HepG2 (cell line): ENCODE data around the gene WDR82. TPM values are rescaled to one million over a fixed set of nuclear protein-coding genes. Genes with fewer than 3 reads are reported as not detected.

Experiments used
- FOXO1 ChIP-seq: sonication (generic); formaldehyde crosslinking; IDR thresholded peaks from 2 replicates; pipeline ENCODE4 v1.4.0; 2020; ENCODE audit warnings: missing genetic modification reagents
- GFI1 ChIP-seq: sonication (generic); formaldehyde crosslinking; IDR thresholded peaks from 2 replicates; pipeline ENCODE4 v1.5.0; 2020; ENCODE audit warnings: missing genetic modification reagents, mild to moderate bottlenecking, borderline replicate concordance
- MXI1 ChIP-seq: IDR thresholded peaks from 3 replicates; pipeline ENCODE4 v1.6.1; 2012; ENCODE audit warnings: low read depth, low read length, inconsistent platforms, borderline replicate concordance
- TMF1 ChIP-seq: sonication (generic); formaldehyde crosslinking; IDR thresholded peaks from 2 replicates; pipeline ENCODE4 v1.8.1; 2022; ENCODE audit warnings: low read depth, missing genetic modification reagents
- ZBTB38 ChIP-seq: sonication (generic); formaldehyde crosslinking; IDR thresholded peaks from 2 replicates; pipeline ENCODE4 v1.5.1; 2020; ENCODE audit warnings: mild to moderate bottlenecking, missing genetic modification reagents
- ZNF768 ChIP-seq: sonication (generic); formaldehyde crosslinking; IDR thresholded peaks from 2 replicates; pipeline ENCODE4 v1.4.0; 2020; ENCODE audit warnings: missing genetic modification reagents
- polyA plus RNA-seq, 8 experiments: library from polyadenylated mRNA; depleted of rRNA in 3 of 8; stranded (reverse) in 7 of 8; unstranded in 1 of 8; fragments of >200 nt; fragmentation: Illumina TruSeq in 4 of 8; extraction: Trizol in 4 of 8; gene quantifications; 2 replicates each; pipeline versions ENCODE4 v1.2.1 to v1.2.3, GENCODE V29; 2011 to 2016; ENCODE audit warnings: low read depth in 4 of 8, missing spikeins in 1 of 8, mixed read lengths in 1 of 8; ENCODE audit not compliant: insufficient read depth in 1 of 8
- total RNA-seq, 5 experiments: library from RNA; depleted of rRNA; stranded (reverse); fragments of >200 nt; fragmentation: Illumina TruSeq; extraction: Trizol; gene quantifications; 2 replicates each; pipeline ENCODE4 v1.2.3, GENCODE V29; 2016; ENCODE audit warnings: low read depth in 1 of 5
- TF ChIP-seq, protein P1 (sequence below): sonication (generic); formaldehyde crosslinking; conservative IDR thresholded peaks from 2 replicates; pipeline ENCODE4 v1.8.0; 2022; ENCODE audit warnings: low read depth, missing genetic modification reagents
- TF ChIP-seq, protein P2 (sequence below): fragments of 450-650 bp; IDR thresholded peaks from 2 replicates; pipeline ENCODE4 v1.6.1; 2017; ENCODE audit warnings: mild to moderate bottlenecking
- TF ChIP-seq, protein P3 (sequence below): sonication (generic); formaldehyde crosslinking; IDR thresholded peaks from 2 replicates; pipeline ENCODE4 v1.5.0; 2020; ENCODE audit warnings: missing genetic modification reagents
- TF ChIP-seq, protein P4 (sequence below): IDR thresholded peaks from 2 replicates; pipeline ENCODE4 v1.6.1; 2018; ENCODE audit warnings: missing genetic modification reagents, mild to moderate bottlenecking, missing compliant biosample characterization
- TF ChIP-seq, protein P5 (sequence below): sonication (generic); formaldehyde crosslinking; IDR thresholded peaks from 2 replicates; pipeline ENCODE4 v1.5.0; 2020; ENCODE audit warnings: mild to moderate bottlenecking, missing genetic modification reagents, borderline replicate concordance

WDR82 gene
- total and polyA plus RNA-seq, 2 of the 13 experiments (the other 11 are each of a cell fraction or from before 2014, with no cell fraction given) = 39.1 to 59.5 TPM

DNA sequence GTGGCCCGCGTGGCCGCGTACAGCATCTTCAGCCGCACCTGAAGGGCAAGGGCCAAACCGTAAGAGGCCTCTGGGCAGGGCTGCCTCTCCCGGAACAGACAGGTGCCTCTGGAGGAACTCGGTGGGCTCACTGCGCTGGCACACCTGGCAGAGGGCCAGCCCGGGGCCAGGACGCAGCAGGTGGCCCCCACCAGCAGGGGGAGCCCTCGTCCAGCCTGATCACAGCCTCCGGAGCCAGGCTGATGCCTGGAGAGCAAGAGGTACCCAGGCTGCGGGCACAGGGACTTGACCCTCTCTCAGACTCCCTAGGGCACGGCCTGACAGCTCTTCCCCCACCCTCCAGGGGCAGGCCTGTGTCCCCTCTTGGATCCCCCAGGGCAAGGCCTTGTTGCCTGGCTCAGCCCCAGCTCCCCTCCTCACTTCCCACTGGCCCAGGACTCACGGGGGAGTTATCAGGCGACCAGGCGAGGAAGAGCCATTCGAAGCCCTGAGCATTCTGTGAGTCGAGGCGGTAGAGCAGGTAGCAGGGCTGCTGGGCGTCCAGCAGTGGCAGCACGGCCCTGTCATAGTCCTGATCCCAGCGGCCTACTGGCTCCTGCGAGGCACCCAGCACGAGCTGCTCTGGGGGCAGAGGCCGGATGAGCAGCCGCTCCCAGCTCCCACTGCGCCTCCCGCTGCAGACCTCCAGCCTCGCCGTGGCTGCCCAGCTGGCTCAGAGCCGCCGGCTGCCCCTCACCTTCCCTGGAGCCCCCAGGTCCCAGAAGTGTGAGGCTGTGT, 46.8 kb downstream of the WDR82 start (continued):
- TF ChIP-seq, protein P1, sequence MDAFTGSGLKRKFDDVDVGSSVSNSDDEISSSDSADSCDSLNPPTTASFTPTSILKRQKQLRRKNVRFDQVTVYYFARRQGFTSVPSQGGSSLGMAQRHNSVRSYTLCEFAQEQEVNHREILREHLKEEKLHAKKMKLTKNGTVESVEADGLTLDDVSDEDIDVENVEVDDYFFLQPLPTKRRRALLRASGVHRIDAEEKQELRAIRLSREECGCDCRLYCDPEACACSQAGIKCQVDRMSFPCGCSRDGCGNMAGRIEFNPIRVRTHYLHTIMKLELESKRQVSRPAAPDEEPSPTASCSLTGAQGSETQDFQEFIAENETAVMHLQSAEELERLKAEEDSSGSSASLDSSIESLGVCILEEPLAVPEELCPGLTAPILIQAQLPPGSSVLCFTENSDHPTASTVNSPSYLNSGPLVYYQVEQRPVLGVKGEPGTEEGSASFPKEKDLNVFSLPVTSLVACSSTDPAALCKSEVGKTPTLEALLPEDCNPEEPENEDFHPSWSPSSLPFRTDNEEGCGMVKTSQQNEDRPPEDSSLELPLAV (CRISPR knock-in tag) = no peak
- TF ChIP-seq FOXO1 (CRISPR knock-in tag) (0 out of 2 replicates have a peak, but pooled peaks have one; percentile 20), ZBTB38 (CRISPR knock-in tag) (no peak), ZNF768 (CRISPR knock-in tag) (no peak; the same call in 1 of the 2 replicates), TMF1 (CRISPR knock-in tag) (no peak), MXI1 (0 out of 3 replicates have a peak, but pooled peaks have one; percentile 24), GFI1 (CRISPR knock-in tag) (no peak)
- TF ChIP-seq, protein P2, sequence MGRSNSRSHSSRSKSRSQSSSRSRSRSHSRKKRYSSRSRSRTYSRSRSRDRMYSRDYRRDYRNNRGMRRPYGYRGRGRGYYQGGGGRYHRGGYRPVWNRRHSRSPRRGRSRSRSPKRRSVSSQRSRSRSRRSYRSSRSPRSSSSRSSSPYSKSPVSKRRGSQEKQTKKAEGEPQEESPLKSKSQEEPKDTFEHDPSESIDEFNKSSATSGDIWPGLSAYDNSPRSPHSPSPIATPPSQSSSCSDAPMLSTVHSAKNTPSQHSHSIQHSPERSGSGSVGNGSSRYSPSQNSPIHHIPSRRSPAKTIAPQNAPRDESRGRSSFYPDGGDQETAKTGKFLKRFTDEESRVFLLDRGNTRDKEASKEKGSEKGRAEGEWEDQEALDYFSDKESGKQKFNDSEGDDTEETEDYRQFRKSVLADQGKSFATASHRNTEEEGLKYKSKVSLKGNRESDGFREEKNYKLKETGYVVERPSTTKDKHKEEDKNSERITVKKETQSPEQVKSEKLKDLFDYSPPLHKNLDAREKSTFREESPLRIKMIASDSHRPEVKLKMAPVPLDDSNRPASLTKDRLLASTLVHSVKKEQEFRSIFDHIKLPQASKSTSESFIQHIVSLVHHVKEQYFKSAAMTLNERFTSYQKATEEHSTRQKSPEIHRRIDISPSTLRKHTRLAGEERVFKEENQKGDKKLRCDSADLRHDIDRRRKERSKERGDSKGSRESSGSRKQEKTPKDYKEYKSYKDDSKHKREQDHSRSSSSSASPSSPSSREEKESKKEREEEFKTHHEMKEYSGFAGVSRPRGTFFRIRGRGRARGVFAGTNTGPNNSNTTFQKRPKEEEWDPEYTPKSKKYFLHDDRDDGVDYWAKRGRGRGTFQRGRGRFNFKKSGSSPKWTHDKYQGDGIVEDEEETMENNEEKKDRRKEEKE = no peak
- TF ChIP-seq, protein P3, sequence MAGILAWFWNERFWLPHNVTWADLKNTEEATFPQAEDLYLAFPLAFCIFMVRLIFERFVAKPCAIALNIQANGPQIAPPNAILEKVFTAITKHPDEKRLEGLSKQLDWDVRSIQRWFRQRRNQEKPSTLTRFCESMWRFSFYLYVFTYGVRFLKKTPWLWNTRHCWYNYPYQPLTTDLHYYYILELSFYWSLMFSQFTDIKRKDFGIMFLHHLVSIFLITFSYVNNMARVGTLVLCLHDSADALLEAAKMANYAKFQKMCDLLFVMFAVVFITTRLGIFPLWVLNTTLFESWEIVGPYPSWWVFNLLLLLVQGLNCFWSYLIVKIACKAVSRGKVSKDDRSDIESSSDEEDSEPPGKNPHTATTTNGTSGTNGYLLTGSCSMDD (CRISPR knock-in tag) = no peak
- TF ChIP-seq, protein P4, sequence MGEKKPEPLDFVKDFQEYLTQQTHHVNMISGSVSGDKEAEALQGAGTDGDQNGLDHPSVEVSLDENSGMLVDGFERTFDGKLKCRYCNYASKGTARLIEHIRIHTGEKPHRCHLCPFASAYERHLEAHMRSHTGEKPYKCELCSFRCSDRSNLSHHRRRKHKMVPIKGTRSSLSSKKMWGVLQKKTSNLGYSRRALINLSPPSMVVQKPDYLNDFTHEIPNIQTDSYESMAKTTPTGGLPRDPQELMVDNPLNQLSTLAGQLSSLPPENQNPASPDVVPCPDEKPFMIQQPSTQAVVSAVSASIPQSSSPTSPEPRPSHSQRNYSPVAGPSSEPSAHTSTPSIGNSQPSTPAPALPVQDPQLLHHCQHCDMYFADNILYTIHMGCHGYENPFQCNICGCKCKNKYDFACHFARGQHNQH (CRISPR knock-in tag) = no peak
- TF ChIP-seq, protein P5, sequence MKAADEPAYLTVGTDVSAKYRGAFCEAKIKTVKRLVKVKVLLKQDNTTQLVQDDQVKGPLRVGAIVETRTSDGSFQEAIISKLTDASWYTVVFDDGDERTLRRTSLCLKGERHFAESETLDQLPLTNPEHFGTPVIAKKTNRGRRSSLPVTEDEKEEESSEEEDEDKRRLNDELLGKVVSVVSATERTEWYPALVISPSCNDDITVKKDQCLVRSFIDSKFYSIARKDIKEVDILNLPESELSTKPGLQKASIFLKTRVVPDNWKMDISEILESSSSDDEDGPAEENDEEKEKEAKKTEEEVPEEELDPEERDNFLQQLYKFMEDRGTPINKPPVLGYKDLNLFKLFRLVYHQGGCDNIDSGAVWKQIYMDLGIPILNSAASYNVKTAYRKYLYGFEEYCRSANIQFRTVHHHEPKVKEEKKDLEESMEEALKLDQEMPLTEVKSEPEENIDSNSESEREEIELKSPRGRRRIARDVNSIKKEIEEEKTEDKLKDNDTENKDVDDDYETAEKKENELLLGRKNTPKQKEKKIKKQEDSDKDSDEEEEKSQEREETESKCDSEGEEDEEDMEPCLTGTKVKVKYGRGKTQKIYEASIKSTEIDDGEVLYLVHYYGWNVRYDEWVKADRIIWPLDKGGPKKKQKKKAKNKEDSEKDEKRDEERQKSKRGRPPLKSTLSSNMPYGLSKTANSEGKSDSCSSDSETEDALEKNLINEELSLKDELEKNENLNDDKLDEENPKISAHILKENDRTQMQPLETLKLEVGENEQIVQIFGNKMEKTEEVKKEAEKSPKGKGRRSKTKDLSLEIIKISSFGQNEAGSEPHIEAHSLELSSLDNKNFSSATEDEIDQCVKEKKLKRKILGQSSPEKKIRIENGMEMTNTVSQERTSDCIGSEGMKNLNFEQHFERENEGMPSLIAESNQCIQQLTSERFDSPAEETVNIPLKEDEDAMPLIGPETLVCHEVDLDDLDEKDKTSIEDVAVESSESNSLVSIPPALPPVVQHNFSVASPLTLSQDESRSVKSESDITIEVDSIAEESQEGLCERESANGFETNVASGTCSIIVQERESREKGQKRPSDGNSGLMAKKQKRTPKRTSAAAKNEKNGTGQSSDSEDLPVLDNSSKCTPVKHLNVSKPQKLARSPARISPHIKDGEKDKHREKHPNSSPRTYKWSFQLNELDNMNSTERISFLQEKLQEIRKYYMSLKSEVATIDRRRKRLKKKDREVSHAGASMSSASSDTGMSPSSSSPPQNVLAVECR (CRISPR knock-in tag) = peak; percentile 21; the same call in 1 of the 2 replicates
- TF ChIP-seq, all 625 proteins: peak for 44
